Cardiac septum (tissue), 1 donor: ENCODE data around the gene CEP295NL. TPM values are rescaled to one million over a fixed set of nuclear protein-coding genes. Genes with fewer than 3 reads are reported as not detected.
A peak's percentile ranks its signal among the peaks of the same experiment; 100 is the strongest.
"Not testable (repeated sequence)": the region's sequence is repeated elsewhere in the genome, so short reads cannot be mapped to it uniquely, and the experiment has no call there.

Experiments used
- DNase-seq: peaks from one replicate; pipeline ENCODE4 v3.0.0-alpha.2; 2020; ENCODE audit warnings: low spot score
- intact Hi-C: fragments of 100-400 bp; cut with DNase I; formaldehyde crosslinking; loops from one replicate; pipeline ENCODE4 v1.14.0; 2022
- total RNA-seq: library from RNA; stranded (reverse); fragmentation: NEBNext Ultra II Directional; extraction: Animal tissue kit (Norgen Biotek cat#: 25700); gene quantifications from one replicate; pipeline ENCODE4 v1.2.1, GENCODE V29; 2021
- donor health status: DM: no; HTN: no; CAD: no.

Gene CEP295NL
- total RNA-seq, 1 donor from 2014 or later, result 1.6 TPM

GRCh38 chr17:78892520-78892919 lies 10.5 kb downstream of the CEP295NL start:
- intact Hi-C loops, result no loop called here
- no peak for DNase-seq

GRCh38 chr17:78892062-78892456 lies 10.9 kb downstream of the CEP295NL start:
- intact Hi-C loops, result no loop called here
- DNase-seq, result no peak

GRCh38 chr17:78891406-78892061 lies 11.5 kb downstream of the CEP295NL start:
- DNase-seq, result no peak
- intact Hi-C loops, result no loop called here

GRCh38 chr17:78890498-78890897 lies 12.5 kb downstream of the CEP295NL start:
- intact Hi-C loops, result no loop called here
- DNase-seq, result peak; percentile 93

DNA sequence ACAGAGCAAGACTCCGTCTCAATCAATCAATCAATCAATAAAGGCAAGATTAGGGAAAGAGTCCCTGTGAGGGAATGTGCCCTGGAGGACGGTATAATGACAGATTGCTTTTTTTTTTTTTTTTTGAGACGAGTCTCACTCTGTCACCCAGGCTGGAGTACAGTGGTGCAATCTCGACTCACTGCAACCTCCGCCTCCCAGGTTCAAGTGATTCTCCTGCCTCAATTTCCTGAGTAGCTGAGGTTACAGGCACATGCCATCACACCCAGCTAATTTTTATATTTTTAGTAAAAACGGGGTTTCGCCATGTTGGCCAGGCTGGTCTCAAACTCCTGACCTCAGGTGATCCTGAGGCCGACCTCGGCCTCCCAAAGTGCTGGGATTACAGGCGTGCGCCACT lies 12.9 kb downstream of the CEP295NL start:
- intact Hi-C loops, DNase-seq: not testable (repeated sequence)

DNA sequence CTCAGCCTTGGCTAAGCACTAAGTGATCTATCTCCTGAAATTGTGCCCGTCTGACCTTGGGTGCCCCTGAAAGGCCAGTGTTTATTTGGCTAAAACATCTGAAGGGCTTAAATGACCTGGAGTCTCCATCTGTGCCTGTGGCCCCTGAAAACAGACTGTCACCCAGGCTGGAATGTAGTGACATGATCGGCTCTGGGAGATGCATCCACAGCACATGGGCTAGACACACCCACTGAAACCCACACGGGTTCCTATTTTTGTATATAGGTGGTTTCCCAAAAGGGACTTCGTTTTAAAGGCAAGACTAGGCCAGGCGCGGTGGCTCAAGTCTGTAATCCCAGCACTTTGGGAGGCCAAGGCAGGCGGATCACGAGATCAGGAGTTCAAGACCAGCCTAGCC lies 13.5 kb downstream of the CEP295NL start:
- no peak for DNase-seq
- intact Hi-C loops, result no loop called here

GRCh38 chr17:78888941-78889518 lies 14.0 kb downstream of the CEP295NL start:
- intact Hi-C loops, result no loop called here
- no peak for DNase-seq

DNA sequence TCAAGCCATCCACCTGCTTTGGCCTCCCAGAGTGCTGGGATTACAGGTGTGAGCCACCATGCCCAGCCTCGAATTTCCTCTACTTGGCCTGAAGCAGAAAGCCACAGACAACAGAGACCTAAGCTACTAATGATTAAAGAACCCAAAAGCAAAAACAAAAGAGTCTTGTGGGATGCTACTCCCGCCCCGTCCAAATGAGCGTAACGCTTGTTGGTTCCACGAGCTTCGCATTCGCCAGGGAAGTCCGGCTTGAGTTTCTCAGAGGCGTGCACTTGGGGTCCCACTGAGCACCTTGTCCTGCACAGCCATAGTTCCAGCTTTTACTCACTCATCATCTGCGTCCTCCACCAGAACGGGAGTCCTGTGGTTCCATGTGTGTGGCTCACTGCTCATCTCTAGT lies 16.0 kb downstream of the CEP295NL start:
- DNase-seq, result no peak
- intact Hi-C loops, result no loop called here

- DNase-seq, result no peak
- intact Hi-C loops, result no loop called here
Measured at GRCh38 chr17:78885956-78886355, 17.0 kb downstream of the CEP295NL start.

DNA sequence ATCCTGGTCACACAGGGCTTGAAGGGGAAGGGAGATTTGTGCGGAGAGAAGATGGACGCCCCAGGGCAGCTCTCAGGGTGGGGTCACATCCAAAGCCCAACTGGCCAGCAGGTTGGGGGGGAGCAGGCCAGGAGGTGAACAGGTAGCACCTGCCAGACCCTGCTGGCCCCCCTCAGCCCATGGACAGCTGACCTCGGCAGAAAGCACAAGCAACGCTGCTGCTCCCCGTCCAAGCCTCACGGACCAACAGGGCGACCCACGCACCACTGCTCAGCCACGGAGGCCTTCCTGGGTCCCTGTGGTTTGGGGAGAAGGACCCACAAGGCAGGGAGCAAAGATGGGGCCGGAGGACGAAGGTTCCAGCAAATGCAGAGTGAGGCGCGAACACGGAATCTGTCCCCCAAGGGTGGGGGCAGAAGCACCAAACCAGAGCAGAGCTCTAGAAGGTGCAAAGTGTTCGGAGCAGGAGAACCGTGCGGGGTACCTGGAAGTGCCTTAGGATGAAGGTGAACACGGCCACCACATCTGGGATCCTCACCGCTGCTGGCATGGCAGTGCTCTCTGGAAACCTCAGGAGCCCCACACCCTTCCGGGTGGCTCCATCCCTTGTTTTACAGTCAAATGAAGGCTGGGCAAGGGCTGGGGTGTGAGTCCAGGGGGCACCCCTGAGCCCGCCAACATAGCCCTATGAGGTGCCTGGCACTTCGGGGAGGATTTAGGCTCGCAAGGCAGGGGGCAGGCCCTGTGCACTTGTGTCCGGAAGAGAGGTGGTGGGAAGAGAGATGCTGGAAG lies 17.9 kb downstream of the CEP295NL start:
- intact Hi-C loops, result loop anchor here (5.0 kb wide), 1 partner anchor 47 kb away; no protein-coding TSS in a partner anchor
- no peak for DNase-seq

- DNase-seq, result no peak
- intact Hi-C loops, result loop anchor here (5.0 kb wide), 1 partner anchor 48 kb away; no protein-coding TSS in a partner anchor
Measured at GRCh38 chr17:78884148-78884825, 18.7 kb downstream of the CEP295NL start.

DNA sequence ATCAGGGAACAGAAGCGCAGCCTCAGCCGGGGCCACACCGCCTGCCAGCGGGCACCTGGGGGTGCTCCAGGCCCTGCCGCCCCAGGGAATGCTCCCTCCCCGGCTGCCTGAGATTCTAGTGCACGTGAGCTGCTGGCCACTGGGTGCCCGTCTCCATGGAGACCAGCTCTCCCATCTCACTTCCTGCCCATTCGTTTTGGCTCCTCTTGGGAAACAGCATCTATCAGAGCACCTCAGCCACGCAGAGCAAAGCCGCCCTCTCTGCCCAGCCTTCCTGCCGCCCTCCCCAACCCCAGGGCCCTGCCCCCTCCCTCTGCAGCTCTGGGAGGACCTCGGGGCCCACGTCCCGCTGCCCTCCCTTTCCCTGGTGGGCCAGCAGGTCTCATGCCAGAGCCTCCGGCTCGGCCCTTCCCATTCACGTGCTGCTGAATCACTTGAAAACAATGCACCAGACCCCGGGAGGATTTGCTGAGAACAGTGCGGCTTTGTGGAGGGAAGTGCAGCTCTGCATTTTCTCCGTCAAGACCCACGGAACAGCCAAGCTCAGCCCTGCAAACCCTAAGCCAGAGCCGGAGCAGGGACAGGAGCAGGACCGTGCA lies 19.4 kb downstream of the CEP295NL start:
- peak; percentile 88 for DNase-seq
- intact Hi-C loops, result loop anchor here (5.0 kb wide), 1 partner anchor 49 kb away; no protein-coding TSS in a partner anchor

DNA sequence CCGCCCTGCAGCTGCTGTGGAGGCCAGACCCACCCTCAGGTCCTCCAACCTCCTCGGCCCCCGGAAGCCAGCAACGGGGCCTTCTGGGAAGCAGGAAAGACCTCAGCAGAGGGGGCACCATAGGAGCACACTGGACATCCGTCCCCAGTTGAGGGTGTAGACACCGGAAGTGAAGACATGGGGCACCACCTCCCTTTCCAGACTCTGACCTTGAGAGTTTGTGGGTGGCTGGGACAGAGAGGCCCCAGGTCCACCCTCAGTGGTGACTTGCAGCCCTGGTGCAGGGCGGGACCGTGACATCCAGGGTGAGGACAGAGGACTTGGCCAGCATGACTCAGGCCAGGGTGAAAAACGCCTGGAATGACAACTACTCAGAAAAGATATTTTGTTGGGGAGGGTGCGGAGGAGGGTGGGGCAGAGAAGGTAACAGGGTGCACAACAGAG lies 19.9 kb downstream of the CEP295NL start:
- intact Hi-C loops, result loop anchor here (5.0 kb wide), 1 partner anchor 49 kb away; no protein-coding TSS in a partner anchor
- DNase-seq, result peak; percentile 91

DNA sequence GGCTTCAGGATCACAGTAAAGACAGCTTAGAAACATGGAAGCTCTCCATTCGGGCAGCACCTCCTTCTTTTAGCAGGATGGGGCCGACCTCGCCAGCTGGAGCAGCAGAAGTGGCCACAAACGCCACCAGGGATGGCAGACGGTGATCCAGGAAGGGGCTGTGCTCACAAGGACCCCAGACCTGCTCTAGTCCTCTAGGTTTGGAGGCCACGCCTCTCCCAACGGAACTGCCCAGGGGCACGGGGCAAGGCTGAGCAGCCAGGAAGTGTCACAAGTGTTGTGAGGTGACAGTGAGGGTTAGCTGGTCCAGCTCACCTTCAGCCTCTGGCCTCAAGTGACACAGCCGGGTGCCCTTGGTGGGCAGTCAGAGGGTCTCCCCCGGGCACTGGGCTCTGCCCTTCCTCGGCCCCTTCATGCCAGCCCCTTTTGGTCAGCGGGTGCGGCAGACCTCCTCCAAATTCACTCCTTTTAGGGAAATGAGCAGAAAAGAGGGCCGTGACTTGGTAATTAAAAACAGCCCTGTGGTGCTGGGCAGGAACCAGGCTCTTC lies 20.4 kb downstream of the CEP295NL start:
- intact Hi-C loops, result loop anchor here (5.0 kb wide), 1 partner anchor 50 kb away; no protein-coding TSS in a partner anchor
- peak; percentile 93 for DNase-seq

- DNase-seq, result peak; percentile 89
- intact Hi-C loops, result loop anchor here (5.0 kb wide), 1 partner anchor 53 kb away; no protein-coding TSS in a partner anchor
Measured at GRCh38 chr17:78879635-78880186, 23.3 kb downstream of the CEP295NL start.

- intact Hi-C loops, result no loop called here
- DNase-seq, result no peak
Measured at GRCh38 chr17:78878871-78879527, 24.0 kb downstream of the CEP295NL start.

DNA sequence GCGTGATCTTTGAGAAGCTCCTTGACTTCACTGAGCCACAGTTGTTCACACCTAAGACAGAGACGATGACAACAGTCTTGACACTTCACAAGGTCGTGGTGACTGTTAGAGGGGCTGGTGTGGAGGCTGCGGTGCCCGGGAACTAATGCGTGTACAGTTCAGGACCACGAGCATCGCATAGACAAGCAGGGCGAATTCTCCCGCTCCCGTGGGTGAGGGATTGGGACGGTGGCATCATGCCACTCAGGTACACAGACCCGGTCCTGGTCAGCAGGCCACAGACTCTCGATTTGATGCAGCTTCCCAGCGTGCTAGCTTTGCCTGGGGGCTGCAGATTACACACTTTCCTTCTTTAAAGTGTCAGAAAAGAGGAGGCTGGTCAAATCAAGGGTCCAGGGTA lies 24.7 kb downstream of the CEP295NL start:
- intact Hi-C loops, result no loop called here

GRCh38 chr17:78876954-78877517 lies 26.0 kb downstream of the CEP295NL start:
- intact Hi-C loops, DNase-seq: not testable (repeated sequence)

More for the DNA sequence above, 24.7 kb downstream of the CEP295NL start:
- no peak for DNase-seq
